ENCODE results near the gene SMIM45. TPM values are rescaled to one million over a fixed set of nuclear protein-coding genes. Genes with fewer than 3 reads are reported as not detected.

SMIM45 gene

Other genes with a start within 250 kb of the SMIM45 start
- gene CCDC134, start 151.5 kb upstream of the SMIM45 start, total RNA-seq: 10 to 100 TPM in 2 of 4 donors, 1 to 10 TPM in 2; 4.1 to 24.3 (median 11.0) TPM
- gene SREBF2, start 119.0 kb upstream of the SMIM45 start, total RNA-seq: 10 to 100 TPM; 10.2 to 61.0 (median 29.0) TPM
- under 1 TPM in 1 of 4 donors, not detected in 3; 0.30 TPM for gene SHISA8, start 37.1 kb upstream of the SMIM45 start, total RNA-seq
- 1 to 10 TPM in 1 of 4 donors, under 1 TPM in 1, not detected in 2; 0.30 to 1.3 TPM for gene TNFRSF13C, start 25.3 kb upstream of the SMIM45 start, total RNA-seq
- 10 to 100 TPM in 1 of 4 donors, not detected in 3; 12.7 TPM for gene CENPM, start 5.0 kb upstream of the SMIM45 start, total RNA-seq
- 1 to 10 TPM in 1 of 4 donors, not detected in 3; 1.4 TPM for gene SEPTIN3, start 17.3 kb downstream of the SMIM45 start, total RNA-seq
- 1 to 10 TPM in 2 of 4 donors, not detected in 2; 3.7 to 6.6 TPM for gene WBP2NL, start 46.6 kb downstream of the SMIM45 start, total RNA-seq
- gene NAGA, start 118.7 kb downstream of the SMIM45 start, total RNA-seq: 10 to 100 TPM in 3 of 4 donors, 1 to 10 TPM in 1; 9.5 to 44.0 (median 28.8) TPM
- 10 to 100 TPM; 16.8 to 39.7 (median 18.7) TPM for gene PHETA2, start 122.1 kb downstream of the SMIM45 start, total RNA-seq
- gene SMDT1, start 127.5 kb downstream of the SMIM45 start, total RNA-seq: 10 to 100 TPM in 3 of 4 donors, 1 to 10 TPM in 1; 8.3 to 98.0 (median 33.2) TPM
- gene NDUFA6, start 138.6 kb downstream of the SMIM45 start, total RNA-seq: 100 to 1,000 TPM in 1 of 4 donors, 10 to 100 TPM in 3; 36.5 to 116 (median 46.0) TPM
- 1 to 10 TPM in 1 of 4 donors, under 1 TPM in 1, not detected in 2; 0.62 to 2.0 TPM for gene CYP2D6, start 178.7 kb downstream of the SMIM45 start, total RNA-seq

Data from uterus (tissue), 4 donors.